Measurements from ENCODE around the gene OSBPL3.

DNA sequence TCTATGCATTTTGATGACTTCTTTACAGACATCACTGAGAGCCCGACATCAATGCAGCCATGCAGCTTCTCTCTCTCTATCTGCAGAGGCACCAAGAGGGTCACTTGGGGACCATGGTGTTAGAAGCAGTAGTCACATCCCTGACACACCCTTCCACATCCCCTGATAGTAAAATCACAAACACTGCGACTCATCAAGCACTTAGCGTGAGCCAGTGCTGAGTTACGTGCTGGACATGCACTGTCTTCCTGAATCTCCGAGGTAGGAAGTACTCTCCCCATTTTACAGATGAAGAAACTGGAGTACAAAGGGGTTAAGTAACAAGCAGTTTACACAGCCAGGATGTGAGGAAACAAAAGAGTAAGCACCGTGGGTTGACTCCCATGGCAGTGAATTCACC, 109.2 kb downstream of the OSBPL3 start:
- TF ChIP-seq, protein P1, sequence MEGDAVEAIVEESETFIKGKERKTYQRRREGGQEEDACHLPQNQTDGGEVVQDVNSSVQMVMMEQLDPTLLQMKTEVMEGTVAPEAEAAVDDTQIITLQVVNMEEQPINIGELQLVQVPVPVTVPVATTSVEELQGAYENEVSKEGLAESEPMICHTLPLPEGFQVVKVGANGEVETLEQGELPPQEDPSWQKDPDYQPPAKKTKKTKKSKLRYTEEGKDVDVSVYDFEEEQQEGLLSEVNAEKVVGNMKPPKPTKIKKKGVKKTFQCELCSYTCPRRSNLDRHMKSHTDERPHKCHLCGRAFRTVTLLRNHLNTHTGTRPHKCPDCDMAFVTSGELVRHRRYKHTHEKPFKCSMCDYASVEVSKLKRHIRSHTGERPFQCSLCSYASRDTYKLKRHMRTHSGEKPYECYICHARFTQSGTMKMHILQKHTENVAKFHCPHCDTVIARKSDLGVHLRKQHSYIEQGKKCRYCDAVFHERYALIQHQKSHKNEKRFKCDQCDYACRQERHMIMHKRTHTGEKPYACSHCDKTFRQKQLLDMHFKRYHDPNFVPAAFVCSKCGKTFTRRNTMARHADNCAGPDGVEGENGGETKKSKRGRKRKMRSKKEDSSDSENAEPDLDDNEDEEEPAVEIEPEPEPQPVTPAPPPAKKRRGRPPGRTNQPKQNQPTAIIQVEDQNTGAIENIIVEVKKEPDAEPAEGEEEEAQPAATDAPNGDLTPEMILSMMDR (IDR thresholded peaks at IDR 0.05), result no peak
- TF ChIP-seq POLR2A (IDR thresholded peaks at IDR 0.05), result no peak

Data from heart left ventricle (tissue), 13 donors.